ENCODE measurements around the gene CPB1.

DNA sequence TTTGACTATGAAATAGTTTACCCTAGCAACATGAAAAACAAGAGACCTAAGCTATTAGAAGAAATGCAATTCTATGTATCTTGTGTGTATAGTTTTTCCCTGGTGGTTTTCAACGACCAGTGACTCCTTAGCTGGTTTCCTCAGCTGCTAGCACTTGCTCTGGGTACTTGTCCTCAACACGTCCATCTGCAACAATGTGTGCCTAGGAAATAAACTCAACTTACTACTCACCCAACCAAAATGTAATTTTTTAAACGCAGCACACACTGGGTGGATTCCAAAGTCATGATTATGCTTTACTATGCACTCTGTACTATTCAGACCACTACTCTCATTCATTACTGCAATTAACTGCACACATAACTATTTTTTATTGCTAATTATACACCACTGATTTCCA, 68.5 kb downstream of the CPB1 start:
- no peak for TF ChIP-seq GATA2 (IDR thresholded peaks at IDR 0.05; ENCODE audit: low read depth, low read length)
- no peak for TF ChIP-seq GATA3 (IDR thresholded peaks at IDR 0.05; ENCODE audit: low read depth, low read length)
